Osteocyte (in vitro differentiated cells): Measurements from ENCODE around the gene CEP192. TPM values are rescaled to one million over a fixed set of nuclear protein-coding genes. Genes with fewer than 3 reads are reported as not detected.

ENCODE experiments used
- DNase-seq: peaks from one replicate; pipeline ENCODE4 v3.0.0; 2021; ENCODE audit warnings: mixed read lengths; ENCODE audit not compliant: unreplicated experiment; ENCODE audit errors: extremely low spot score
- H3K27ac Mint-ChIP-seq: one replicate; pipeline ENCODE4 v1.8.0; 2021; ENCODE audit warnings: mild to moderate bottlenecking, mixed read lengths; ENCODE audit not compliant: unreplicated experiment
- H3K27me3 Mint-ChIP-seq: one replicate; pipeline ENCODE4 v1.8.0; 2021; ENCODE audit warnings: mixed read lengths; ENCODE audit not compliant: unreplicated experiment
- H3K36me3 Mint-ChIP-seq: one replicate; pipeline ENCODE4 v1.8.0; 2021; ENCODE audit warnings: mixed read lengths; ENCODE audit not compliant: unreplicated experiment
- H3K4me1 Mint-ChIP-seq: one replicate; pipeline ENCODE4 v1.8.0; 2021; ENCODE audit warnings: mixed read lengths; ENCODE audit not compliant: unreplicated experiment
- H3K4me3 Mint-ChIP-seq: one replicate; pipeline ENCODE4 v1.8.0; 2021; ENCODE audit warnings: mild to moderate bottlenecking, moderate library complexity, mixed read lengths; ENCODE audit not compliant: unreplicated experiment
- H3K9me3 Mint-ChIP-seq: one replicate; pipeline ENCODE4 v1.8.0; 2021; ENCODE audit warnings: mixed read lengths; ENCODE audit not compliant: unreplicated experiment
- CTCF ChIP-seq: fragments of 200-600 bp; sonication (generic); IDR thresholded peaks from 2 replicates; pipeline ENCODE4 v1.5.0; 2021; ENCODE audit warnings: antibody characterized with exemption, mild to moderate bottlenecking, moderate library complexity
- total RNA-seq: library from RNA; stranded (reverse); gene quantifications from 2 replicates; pipeline ENCODE4 v1.2.1, GENCODE V29; 2021

CEP192 gene
- total RNA-seq, 1 donor from 2014 or later, result 20.4 TPM

GRCh38 chr18:12990123-12990475, 1.1 kb upstream of the CEP192 start:
- Mint-ChIP-seq H3K36me3 (no peaks in the 10 kb centered on the region), H3K9me3 (no peaks in the 10 kb centered on the region), H3K4me1 (peaks cover 29% of the 10 kb centered on the region), H3K27me3 (no peaks in the 10 kb centered on the region), H3K27ac (peak overlapping the region; percentile 90), H3K4me3 (peak overlapping the region; percentile 87)
- no peak for TF ChIP-seq CTCF
- no peak for DNase-seq

GRCh38 chr18:12990641-12990966, 558 bp upstream of the CEP192 start:
- H3K27me3 Mint-ChIP-seq, result no peaks in the 10 kb centered on the region
- peak overlapping the region; percentile 90 for H3K27ac Mint-ChIP-seq
- TF ChIP-seq CTCF, result no peak
- peaks cover 29% of the 10 kb centered on the region for H3K4me1 Mint-ChIP-seq
- H3K36me3 Mint-ChIP-seq, result no peaks in the 10 kb centered on the region
- H3K4me3 Mint-ChIP-seq, result peak overlapping the region; percentile 87
- no peak for DNase-seq
- H3K9me3 Mint-ChIP-seq, result no peaks in the 10 kb centered on the region

GRCh38 chr18:12991821-12992179, 638 bp downstream of the CEP192 start:
- H3K36me3 Mint-ChIP-seq, result no peaks in the 10 kb centered on the region
- no peak for DNase-seq
- H3K4me1 Mint-ChIP-seq, result peaks cover 29% of the 10 kb centered on the region
- peak overlapping the region; percentile 87 for H3K4me3 Mint-ChIP-seq
- H3K27me3 Mint-ChIP-seq, result no peaks in the 10 kb centered on the region
- H3K9me3 Mint-ChIP-seq, result no peaks in the 10 kb centered on the region
- H3K27ac Mint-ChIP-seq, result peak overlapping the region; percentile 90
- no peak for TF ChIP-seq CTCF

- no peak overlapping the region for H3K4me3 Mint-ChIP-seq
- no peaks in the 10 kb centered on the region for H3K9me3 Mint-ChIP-seq
- H3K27ac Mint-ChIP-seq, result no peak overlapping the region
- no peaks in the 10 kb centered on the region for H3K36me3 Mint-ChIP-seq
- no peak for TF ChIP-seq CTCF
- H3K27me3 Mint-ChIP-seq, result no peaks in the 10 kb centered on the region
- peaks cover 29% of the 10 kb centered on the region for H3K4me1 Mint-ChIP-seq
- no peak for DNase-seq
Measured at GRCh38 chr18:12993439-12993838, 2.3 kb downstream of the CEP192 start.

- Mint-ChIP-seq H3K27me3 (no peaks in the 10 kb centered on the region), H3K27ac (no peak overlapping the region), H3K4me3 (no peak overlapping the region), H3K9me3 (no peaks in the 10 kb centered on the region), H3K4me1 (peaks cover 23% of the 10 kb centered on the region), H3K36me3 (no peaks in the 10 kb centered on the region)
- TF ChIP-seq CTCF, result no peak
- no peak for DNase-seq
Measured at GRCh38 chr18:12995424-12995823, 4.3 kb downstream of the CEP192 start.
